UCSD-AML1 (cell line): ENCODE data around the gene CEP164.

ENCODE experiments used
- DNase-seq: peaks from one replicate; lab custom pipeline; 2025; ENCODE audit not compliant: unreplicated experiment; lab: John Stamatoyannopoulos, UW

CEP164 gene

GRCh38 chr11:117327567-117328374 lies at the start of gene CEP164:
TSS of gene CEP164 (plus strand) at chr11:117327854. CDS start at chr11:117338587, 10,733 bp downstream.
- peak; percentile 91 for DNase-seq

GRCh38 chr11:117278347-117278746 lies 49.3 kb upstream of the CEP164 start:
- DNase-seq = no peak

DNA sequence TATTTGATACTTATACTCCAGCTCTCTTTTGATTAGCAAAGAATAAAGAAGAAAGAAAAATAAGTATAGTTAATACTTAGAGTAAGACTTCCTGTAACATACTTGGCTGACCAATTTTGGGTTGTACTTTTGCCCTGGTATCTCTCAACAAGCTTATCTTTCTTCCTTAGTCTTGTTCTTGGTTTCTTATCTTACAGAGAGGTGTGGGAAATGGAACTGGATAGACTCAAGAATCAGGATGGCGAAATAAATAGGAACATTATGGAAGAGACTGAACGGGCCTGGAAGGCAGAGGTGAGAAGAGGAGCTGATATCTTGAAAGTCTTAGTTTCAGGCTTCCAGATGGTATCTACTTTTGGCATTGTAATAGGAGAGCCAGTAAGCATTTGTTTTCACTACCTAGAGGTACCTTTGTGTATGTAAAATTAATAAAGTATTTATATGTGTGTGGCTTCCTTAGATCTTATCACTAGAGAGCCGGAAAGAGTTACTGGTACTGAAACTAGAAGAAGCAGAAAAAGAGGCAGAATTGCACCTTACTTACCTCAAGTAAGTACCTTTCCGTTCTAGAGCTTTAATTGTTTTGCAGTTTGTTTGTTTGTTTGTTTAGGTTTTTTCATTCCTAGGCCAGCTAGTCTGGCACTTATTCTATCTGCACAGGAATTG lies 47.8 kb upstream of the CEP164 start:
- DNase-seq = no peak

DNA sequence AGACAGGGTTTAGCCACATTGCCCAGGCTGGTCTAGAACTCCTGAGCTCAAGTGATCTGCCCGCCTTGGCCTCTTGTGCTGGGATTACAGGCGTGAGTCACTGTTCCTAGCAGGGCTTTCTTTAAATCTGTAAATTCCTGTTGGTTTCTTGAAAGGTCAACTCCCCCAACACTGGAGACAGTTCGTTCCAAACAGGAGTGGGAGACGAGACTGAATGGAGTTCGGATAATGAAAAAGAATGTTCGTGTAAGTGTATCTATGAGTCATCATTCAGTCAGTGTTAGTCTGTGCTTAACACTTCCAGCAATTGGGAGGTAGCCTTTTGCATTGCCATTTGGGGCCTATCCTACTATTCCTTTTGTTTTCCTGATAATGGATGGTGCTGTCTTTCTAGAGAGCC lies 46.5 kb upstream of the CEP164 start:
- DNase-seq = no peak

GRCh38 chr11:117281869-117282268 lies 45.8 kb upstream of the CEP164 start:
- DNase-seq = no peak

DNA sequence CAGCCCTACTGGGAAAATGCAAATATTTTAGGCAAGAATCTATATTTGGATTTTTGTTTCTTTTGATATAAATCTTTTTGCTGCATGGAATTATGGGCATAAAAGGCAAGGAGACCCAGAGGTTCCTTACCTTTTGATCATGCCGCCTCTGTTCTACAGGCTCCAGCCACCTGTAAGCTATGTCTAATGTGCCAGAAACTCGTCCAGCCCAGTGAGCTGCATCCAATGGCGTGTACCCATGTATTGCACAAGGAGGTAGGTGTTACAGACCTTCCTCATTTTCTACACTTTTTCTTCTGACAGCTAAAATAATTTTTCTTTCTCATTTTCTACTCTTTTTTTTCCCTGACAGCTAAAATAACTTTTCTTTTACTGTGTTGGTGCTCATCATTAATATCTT lies 44.7 kb upstream of the CEP164 start:
- DNase-seq = no peak

DNA sequence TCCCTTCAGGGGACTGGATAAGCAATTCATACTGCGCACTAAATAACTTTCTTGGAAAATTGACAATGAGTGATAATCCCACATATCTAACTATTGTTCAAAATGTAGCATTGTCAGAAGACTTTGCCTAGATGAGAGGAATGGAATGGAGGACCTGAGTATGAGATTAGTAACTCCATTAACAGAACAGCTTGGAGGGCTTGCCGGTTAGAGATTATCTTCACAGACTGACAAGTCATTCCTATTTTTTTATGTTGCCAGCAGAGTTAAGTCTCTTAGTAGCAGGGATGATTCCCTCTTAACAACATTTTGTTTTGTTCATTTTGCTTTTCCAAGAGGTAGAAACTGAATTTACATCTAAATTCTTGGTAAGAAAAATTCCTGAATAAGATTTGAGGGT lies 43.6 kb upstream of the CEP164 start:
- no peak for DNase-seq

GRCh38 chr11:117286588-117286987 lies 41.1 kb upstream of the CEP164 start:
- no peak for DNase-seq

DNA sequence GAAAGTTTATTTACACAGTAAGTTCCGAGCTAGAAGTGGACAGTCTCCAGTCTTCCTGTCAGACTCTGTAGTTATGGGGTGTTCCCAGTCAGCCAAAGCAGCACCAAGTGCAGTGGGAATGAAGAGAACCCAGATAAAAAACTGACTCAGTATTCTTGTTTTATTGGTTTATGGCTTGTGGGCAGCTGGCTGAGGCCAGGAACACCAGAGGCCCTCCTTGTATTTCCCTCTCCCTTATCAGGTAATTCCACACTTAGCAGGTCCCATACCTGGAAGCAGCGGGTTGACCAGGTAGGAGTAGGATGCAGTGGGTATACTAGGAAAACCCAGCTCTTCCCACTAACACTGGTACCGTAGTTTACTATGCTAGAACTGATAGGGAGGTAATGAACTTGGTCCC lies 40.0 kb upstream of the CEP164 start:
- no peak for DNase-seq

GRCh38 chr11:117289795-117290194 lies 37.9 kb upstream of the CEP164 start:
- no peak for DNase-seq

GRCh38 chr11:117290809-117291396 lies 36.8 kb upstream of the CEP164 start, which contains the start of gene BACE1-AS:
TSS of gene BACE1-AS (plus strand) at chr11:117291346.
- no peak for DNase-seq

DNA sequence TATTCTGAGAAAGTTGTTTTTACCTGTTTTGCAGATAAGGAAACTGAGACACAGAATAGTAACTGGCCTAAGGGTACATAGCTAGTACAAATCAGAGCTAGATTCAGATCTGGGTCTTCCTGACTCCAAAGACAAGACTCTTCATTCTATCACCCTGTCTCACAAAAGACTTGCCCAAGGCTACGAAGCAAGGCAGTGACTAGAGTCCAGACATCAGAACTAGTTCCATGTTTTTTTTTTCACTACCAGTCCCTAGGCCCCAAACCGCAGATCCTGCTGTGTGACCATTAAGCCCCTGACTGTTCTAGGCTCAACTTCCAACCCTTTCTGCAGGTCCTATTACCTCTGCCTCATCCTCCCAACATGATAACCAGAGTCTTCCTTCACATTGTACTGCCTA lies 35.0 kb upstream of the CEP164 start:
- DNase-seq = no peak

DNA sequence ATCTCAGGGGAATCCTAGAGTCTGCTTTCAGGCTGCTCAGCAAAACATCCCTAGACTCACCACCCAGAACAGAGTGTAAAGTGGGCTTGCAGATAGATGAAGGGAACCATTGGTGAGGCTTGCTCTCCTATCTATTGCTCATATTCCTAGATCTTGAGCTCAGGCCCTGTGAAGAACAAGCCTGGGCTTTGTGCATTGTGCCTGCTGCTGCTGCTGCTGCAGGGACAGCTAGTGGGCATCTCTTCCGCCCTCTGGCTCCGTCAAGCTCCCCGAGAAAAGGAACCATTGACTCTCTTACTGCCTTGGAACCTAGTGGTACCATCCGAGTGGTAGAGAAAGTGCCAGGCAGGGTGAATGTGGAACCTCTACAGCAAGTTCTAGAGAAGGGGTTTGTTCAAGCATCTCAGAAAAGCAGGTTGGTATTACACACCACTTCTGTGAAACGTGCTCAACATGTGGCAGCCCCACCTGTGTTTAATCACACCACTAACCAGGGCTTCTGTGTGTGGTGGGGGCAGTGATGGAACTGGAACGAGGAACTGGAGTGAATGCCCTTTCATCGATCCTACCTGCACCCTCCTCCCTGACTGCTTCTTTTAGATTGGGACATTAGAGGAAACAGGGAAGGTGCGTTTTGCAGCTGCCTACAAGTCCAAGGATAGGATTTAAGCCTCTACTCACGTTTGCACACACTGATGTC lies 32.1 kb upstream of the CEP164 start:
- no peak for DNase-seq

DNA sequence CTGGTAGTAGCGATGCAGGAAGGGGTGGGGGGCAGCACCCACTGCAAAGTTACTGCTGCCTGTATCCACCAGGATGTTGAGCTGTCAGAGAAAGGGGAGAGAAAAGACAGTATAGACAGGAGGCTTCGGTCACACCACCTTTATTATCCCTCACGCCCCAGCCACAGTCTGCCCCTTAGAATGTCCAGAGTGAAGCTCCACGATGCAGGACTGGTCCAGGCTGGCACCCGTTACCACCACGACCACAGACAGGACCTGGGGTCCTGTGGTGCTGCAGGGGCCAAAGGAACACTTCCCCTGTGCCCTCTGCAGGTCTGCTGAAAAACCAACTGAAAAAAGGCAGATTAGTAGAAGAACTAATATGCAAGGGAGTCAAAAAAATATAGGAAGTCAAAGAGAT lies 30.8 kb upstream of the CEP164 start:
- no peak for DNase-seq

DNA sequence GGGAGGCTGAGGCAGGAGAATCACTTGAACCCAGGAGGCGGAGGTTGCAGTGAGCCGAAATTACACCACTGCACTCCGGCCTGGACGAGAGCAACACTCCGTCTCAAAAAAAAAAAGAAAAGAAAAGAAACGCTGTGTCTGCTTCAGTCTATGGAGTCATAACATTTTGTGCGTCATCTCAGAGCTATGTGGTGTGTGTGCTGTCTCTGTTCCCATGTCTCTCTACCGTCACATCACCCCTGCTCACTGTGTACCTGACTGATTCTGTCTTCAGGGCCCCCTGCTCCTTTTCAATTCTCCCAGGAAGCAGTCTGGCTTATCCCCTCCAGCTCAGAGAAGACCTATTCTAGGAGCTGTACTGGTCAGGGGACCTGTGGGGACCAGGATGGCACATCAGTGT lies 29.5 kb upstream of the CEP164 start:
- DNase-seq = no peak

DNA sequence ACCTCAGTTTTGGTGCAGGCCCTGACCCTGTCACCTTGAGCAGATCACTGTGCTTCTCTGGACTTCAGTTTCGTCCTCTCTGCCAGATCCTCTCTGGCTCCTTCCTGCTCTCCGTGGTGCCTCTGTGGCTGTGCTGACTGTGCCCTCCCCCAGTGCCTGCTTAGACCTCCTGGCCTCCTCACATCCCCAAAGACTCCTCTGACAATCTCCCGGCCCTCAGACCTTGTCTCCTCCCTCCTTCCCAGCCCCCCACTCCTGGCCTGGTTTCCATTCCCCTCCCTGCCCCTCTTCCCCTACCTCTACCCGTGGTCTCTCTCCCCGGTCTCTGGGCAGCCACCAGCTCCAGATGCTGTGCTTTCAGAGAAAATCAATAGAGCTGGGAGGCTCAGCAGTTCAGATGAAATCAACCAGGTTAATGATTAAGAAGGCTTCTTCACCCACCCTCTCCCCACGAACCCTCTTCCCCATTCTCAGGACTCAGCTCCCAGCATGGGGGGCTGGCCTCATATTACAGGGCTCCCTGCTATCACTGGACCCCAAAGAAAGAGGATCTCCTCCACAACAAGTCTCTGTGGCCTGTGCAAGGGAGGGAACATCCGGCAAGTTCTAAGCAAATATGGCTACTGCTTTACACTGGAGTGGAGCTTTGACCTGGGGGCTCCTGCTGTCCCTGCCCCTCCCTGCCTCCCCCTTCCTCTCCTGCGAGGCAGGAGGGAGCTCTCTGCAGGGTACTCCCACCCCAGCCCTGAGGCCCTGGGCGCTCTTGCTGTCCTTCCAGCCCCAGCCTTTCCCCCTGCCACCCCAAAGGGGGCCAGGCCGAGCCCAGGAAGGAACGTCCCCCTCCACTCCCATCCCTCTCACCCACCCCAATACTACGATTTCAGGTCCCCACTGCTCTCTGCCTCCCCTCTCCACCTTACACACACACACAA lies 28.0 kb upstream of the CEP164 start:
- DNase-seq = no peak

DNA sequence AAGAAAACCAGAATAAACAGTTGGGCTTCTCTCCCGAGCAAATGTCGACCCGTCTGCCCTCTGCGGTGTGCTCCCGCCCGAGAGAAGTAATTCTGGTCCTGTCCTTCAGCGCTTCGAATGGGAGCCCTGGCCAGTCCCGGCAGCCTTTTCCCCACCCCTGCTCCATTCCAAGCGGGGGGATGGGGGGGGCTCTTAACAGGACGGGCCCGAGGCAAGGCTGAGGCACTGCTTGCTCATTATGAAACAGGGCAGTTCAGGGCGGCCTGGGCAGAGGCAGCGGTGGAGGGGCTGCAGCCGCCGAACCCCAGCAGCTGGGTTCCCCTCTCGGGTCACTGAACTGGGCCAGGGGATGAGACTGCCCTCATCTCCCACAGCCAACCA lies 27.4 kb upstream of the CEP164 start:
- DNase-seq = no peak

DNA sequence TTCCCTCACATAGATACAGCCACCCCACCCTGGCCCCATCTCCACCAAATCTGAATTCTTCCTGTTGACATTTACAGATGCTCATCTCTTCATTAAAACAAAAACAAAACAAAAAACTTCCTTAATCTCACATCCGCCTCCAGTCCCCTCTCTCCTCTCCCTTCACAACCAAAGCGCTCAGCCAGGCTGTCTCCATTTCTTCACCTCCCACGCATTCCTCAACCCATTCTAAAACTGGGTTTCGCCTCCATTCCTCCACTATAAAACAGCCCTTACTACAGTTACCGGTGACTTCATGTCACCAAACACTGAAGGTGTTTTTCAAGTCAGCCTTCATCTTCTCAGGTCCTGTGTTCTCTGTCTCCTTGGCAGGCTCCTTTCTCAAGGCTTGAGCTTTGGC lies 26.9 kb upstream of the CEP164 start:
- DNase-seq = no peak

DNA sequence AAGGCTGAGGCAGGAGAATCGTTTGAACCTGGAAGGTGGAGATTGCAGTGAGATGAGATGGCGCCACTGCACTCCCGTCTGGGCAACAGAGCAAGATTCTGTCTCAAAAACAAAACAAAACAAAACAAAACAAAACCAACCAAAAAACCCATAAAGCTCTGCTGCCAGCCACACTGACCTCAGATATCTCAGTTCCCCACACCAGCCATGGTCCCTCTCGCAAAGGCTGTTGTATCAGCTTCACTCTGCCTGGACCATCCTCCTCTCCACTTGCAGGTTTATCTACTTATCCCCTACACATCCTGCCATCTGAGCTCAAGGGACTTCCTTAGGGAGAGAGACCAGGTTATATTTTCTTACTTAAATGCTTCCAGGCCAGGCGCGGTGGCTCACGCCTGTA lies 25.4 kb upstream of the CEP164 start:
- DNase-seq = no peak

DNA sequence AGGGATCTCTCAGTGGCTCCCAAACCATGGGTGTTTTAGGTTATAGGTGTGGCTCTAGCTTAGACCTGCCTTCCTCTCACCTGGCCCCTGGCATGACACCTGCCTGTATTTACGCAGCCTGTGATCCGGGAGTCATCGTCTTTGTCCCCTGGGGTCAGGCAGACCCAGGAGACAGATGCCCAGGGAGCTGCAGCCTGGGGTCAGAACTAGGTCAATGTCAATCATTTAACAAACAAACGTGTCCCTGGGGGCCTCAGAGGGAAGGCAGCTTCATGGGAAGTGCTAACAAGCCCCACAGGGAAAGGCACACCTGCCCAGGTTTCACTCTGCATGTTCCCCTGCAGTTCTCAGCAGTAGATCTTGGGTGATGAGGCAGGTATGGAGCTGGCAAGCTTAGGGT lies 24.6 kb upstream of the CEP164 start:
- no peak for DNase-seq
